BJ (cell line): ENCODE results near the gene CAMKMT. TPM values are rescaled to one million over a fixed set of nuclear protein-coding genes. Genes with fewer than 3 reads are reported as not detected.

ENCODE experiments used
- CTCF ChIA-PET: fragments of 350-600 bp; formaldehyde crosslinking; extraction: SDS; loops from one replicate; lab custom pipeline; 2021; ENCODE audit warnings: antibody characterized with exemption, inconsistent platforms; lab: Yijun Ruan, JAX
- POLR2A ChIA-PET: fragments of 300-600 bp; sonication (Branson Sonifier 250); formaldehyde crosslinking; extraction: SDS; loops from one replicate; lab custom pipeline; 2021; ENCODE audit warnings: antibody characterized with exemption; lab: Charles Lee
- DNase-seq: peaks from one replicate; pipeline ENCODE4 v3.0.0-alpha.2; 2011; ENCODE audit warnings: low read depth
- H3K27me3 ChIP-seq: 2 replicates; pipeline ENCODE4 v1.6.0; 2011; ENCODE audit warnings: low read length; ENCODE audit not compliant: control insufficient read depth, insufficient read depth
- H3K36me3 ChIP-seq: 2 replicates; pipeline ENCODE4 v1.5.1; 2011; ENCODE audit warnings: low read length; ENCODE audit not compliant: control insufficient read depth, insufficient read depth
- H3K4me3 ChIP-seq: 2 replicates; pipeline ENCODE4 v1.5.1; 2011; ENCODE audit warnings: low read depth, mild to moderate bottlenecking, control low read depth, low read length
- CTCF ChIP-seq: IDR thresholded peaks from 2 replicates; pipeline ENCODE4 v1.5.1; 2011; ENCODE audit warnings: low read depth, mild to moderate bottlenecking, control low read depth, inconsistent platforms, low read length, moderate library complexity; ENCODE audit not compliant: insufficient read depth
- polyA plus RNA-seq: library from polyadenylated mRNA; depleted of rRNA; stranded (reverse); fragments of >200 nt; gene quantifications from 2 replicates; pipeline ENCODE4 v1.2.3, GENCODE V29; 2011

Gene CAMKMT
- polyA plus RNA-seq, 1 experiment: 2.0 TPM

DNA sequence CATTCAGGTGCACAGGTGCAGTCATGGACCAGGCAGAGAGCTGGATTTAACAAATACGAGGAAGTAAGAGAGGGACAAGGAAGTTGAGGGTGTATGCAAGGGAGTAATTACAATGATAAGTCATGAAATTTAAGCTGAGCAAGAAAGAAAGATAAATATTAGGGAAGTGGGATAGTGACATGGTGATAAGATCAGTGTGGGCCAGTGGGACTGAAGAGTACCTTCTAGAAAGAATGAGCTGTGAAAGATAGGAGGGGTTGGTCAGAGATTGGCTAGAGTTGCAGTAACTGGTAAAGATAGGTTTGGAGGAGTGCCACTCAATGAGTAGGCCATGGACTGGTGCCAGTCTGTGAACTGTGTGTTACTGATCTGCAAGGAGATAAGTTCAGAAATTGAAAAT lies 378.9 kb downstream of the CAMKMT start:
- Histone ChIP-seq H3K4me3 (no peak overlapping the region), H3K36me3 (no peaks in the 10 kb centered on the region), H3K27me3 (no peaks in the 10 kb centered on the region)
- TF ChIP-seq CTCF: no peak
- ChIA-PET CTCF (interaction anchor here (1.6 kb wide), 1 partner anchor 8 kb away, joined by 4 read pairs; no protein-coding TSS in a partner anchor), POLR2A (no interaction called here)
- DNase-seq: no peak

- CTCF ChIA-PET: no interaction called here
These were observed 379.8 kb downstream of the CAMKMT start for GRCh38 chr2:44741507-44741906.

DNA sequence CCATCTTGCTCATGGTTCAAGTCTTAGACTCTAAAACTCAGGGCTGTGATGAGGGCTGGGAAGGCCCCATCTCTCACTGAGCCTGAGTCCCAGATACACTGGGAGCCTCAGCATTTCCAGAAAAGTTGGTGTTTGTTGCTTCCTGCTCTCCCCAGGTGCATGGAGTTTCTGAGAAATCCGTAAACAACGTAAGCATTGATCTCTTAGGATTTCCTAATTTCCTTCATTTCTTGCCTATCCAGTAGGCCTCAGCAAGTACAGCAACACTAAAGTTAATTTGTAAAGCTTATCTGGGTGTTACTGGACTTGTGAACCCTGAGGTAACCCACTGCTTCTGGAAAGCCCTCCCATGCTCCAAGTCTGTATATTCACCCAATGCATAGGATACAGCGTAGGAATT lies 380.3 kb downstream of the CAMKMT start:
- no peaks in the 10 kb centered on the region for H3K27me3 ChIP-seq
- CTCF ChIA-PET: no interaction called here
- H3K4me3 ChIP-seq: no peak overlapping the region
- H3K36me3 ChIP-seq: no peaks in the 10 kb centered on the region
- no peak for TF ChIP-seq CTCF
- POLR2A ChIA-PET: no interaction called here
- DNase-seq: no peak

More at GRCh38 chr2:44741507-44741906, 379.8 kb downstream of the CAMKMT start:
- no peak overlapping the region for H3K4me3 ChIP-seq
- no peaks in the 10 kb centered on the region for H3K27me3 ChIP-seq
- TF ChIP-seq CTCF: no peak
- no peaks in the 10 kb centered on the region for H3K36me3 ChIP-seq
- POLR2A ChIA-PET: no interaction called here
- no peak for DNase-seq

DNA sequence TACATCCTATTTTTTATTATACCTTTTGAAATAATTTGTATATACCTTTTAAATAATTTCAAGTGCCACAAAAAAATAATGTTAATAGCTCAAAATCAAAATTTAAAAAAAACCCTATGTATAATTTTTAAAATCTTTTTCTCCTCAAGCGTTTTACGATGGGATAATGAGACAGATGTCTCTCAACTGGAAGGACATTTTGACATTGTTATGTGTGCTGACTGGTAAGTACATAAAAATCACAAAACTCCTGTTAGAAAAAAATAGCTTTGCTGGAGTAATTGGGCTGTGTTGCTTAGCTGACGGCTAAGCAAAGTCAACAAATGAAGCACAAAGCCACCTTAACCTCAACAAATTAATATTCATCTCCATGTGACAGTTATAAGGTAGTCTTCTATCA lies 381.7 kb downstream of the CAMKMT start:
- no peaks in the 10 kb centered on the region for H3K36me3 ChIP-seq
- POLR2A ChIA-PET: no interaction called here
- no peak for TF ChIP-seq CTCF
- CTCF ChIA-PET: no interaction called here
- no peak for DNase-seq
- no peak overlapping the region for H3K4me3 ChIP-seq
- no peaks in the 10 kb centered on the region for H3K27me3 ChIP-seq

DNA sequence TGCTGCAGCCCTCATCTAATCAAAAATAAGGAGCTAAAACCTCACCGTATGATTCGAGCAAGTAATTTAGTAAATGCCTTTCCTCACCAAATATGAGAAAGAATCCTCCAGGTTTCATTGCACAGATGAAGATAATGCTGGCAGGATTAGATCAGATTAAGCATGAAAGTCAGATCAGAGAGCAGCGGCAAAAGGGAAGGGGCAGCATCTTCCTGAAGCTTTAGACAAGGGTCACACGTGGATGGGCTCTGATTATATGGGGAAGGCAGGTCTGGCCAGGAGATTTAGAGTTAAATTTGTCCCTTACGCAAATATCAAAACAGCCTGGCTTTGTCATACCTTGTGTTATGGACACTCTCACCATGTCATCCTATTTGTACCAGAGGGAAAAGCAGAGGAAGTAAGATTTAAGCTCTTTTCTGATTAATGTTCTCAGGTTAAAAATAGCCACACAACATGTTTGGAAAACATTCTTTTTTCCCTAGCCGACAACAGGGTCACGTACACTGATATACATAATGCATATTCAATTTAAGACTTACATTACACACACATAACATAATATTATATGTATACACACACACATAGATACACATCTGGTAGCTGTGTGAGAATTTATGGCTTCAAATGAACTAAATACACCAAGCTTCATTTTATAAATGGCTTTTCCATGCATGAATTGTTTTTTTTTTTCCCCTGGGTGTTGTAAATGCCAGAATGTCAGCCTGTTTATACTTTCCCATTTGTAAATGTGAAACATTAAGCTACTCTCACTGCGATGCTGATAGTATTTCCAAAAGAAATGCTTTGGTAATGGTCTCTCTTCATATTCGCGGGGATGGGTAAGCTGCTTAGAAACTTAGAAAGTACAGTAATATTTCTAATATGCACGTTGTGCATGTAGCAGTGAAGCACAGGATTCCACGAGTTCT lies 383.5 kb downstream of the CAMKMT start:
- no peaks in the 10 kb centered on the region for H3K36me3 ChIP-seq
- TF ChIP-seq CTCF: no peak
- H3K4me3 ChIP-seq: no peak overlapping the region
- no peak for DNase-seq
- no peaks in the 10 kb centered on the region for H3K27me3 ChIP-seq
- ChIA-PET POLR2A (no interaction called here), CTCF (interaction anchor here (0.9 kb wide), 1 partner anchor 239 kb away, joined by 3 read pairs; no protein-coding TSS in a partner anchor)
